HuH-7.5 (cell line): ENCODE measurements around the gene IGFBP7.
"Not testable (repeated sequence)": the region's sequence is repeated elsewhere in the genome, so short reads cannot be mapped to it uniquely, and the experiment has no call there.

ENCODE experiments used
- DNase-seq: peaks from one replicate; pipeline ENCODE4 v3.0.0; 2011; ENCODE audit warnings: low spot score

The IGFBP7 gene

GRCh38 chr4:57070461-57070860, 39.7 kb downstream of the IGFBP7 start:
- no peak for DNase-seq

DNA sequence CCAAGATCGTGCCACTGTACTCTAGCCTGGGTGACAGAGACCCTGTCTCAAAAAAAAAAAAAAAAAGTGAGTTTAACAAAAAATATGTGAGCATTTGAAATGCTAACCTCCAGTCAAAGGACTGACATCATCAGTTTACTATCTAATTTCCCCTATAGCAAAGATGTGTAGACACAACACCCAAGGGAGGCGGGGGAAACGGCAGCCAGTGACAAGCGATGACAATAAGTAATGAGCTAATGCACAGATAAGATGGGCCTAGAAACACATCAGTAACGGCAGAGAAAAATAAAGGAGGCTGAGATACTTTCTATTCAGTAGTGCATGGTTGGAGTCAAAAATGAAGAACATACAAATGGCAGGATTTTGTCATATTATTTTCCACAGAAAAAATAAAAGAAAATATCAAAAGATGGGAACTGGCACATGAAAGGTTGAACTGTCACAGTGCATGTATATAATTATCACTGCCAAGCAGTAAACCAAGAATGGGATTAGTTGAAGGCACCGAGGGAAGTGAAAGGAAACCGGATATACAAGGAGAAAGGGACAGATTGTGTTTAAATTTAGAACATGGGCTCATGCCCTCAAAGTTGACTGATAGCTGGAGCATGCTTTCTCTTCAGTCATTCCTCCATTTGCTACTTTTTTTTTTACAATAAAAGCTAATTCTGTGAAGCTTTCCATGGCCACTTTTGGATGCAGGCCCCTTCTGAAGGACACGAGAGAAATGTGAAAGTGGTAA, 41.8 kb downstream of the IGFBP7 start:
- no peak for DNase-seq

- DNase-seq = no peak
Observed at GRCh38 chr4:57065730-57066482, 44.3 kb downstream of the IGFBP7 start.

DNA sequence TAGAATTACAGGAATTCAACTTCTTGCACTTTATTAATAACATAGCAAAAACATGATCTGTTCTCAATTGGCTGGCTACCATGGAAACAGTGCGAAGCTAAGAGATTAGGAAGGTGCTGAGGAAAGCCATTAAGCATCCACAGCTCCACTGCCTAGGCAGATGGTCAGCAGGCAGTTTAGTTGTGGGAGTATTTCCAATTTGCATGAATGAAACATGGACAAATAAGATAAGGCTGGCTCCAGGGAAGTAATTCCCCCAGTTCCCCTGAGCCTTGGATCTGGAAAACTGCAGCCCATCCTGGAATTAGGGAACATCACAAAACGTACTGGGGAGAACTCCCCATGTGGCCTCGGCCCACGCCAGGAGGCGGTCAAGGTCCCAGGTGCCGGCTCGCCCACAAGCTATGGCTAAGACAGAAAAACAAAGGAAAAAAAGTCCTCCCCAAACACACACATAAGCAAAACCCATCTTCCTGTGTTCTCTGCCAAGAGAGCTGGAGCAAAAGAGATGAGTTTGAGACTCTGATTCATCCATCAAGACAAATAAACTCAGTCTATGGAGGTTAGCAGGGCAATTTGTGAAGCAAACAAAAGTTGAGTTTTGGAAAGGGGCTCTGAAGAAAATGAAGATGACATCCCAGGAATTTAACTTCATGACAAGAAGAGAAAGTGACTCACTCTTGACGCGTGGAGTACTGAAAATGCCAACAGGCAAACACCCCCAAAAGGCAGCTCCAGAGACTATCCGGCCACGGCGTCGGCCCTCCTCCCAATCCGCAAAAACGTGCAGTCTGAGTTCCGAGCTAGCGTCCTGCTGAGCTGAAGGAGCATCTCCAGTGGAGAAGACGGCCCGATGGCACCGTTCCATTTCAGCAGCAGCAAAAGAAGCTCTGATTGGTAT, 45.1 kb downstream of the IGFBP7 start:
- no peak for DNase-seq

- no peak for DNase-seq
Observed at GRCh38 chr4:57064120-57064519, 46.1 kb downstream of the IGFBP7 start.

GRCh38 chr4:57063518-57063917, 46.7 kb downstream of the IGFBP7 start:
- no peak for DNase-seq

DNA sequence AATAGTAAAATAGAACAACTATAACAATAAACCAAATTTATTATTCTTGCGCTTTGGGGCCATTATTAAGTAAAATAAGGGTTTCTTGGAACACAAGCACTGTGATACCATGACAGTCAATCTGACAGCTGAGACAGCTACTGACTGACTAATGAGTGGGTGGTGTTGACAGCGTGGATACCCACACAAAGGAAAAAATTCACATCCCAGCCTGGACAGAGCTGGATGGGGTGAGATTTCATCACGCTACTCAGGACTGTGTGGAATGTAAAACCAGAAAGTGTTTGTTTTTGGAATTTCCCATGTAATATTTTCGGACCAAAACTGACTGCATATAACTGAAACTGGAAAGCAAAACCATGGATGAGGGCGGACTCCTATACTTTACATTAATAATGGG, 48.8 kb downstream of the IGFBP7 start:
- no peak for DNase-seq

GRCh38 chr4:57060717-57061067, 49.5 kb downstream of the IGFBP7 start:
- DNase-seq = not testable (repeated sequence)

GRCh38 chr4:57059890-57060716, 50.1 kb downstream of the IGFBP7 start:
- no peak for DNase-seq

DNA sequence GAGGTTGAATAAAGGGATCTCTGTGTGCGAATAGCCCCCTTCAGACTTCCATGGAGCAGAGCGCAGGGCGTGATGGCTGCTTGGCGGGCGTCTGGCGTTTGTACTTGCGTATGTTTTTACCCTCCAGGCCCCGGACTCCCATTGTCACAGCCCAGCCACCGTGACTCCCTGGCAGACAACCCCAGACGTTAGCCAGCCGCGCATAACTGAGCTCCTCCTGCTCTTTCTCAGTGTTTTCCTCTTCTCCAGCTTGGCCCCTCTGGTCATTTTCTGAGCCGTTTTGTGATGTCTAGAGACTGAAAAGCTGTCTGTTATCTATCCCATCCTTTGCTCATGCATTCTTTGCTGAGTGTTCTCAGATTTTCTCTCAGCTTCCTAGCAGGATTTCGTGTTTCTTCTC, 54.3 kb downstream of the IGFBP7 start:
- DNase-seq = no peak

GRCh38 chr4:57053508-57053907, 56.7 kb downstream of the IGFBP7 start:
- no peak for DNase-seq

- DNase-seq = no peak
Observed at GRCh38 chr4:57051524-57051923, 58.7 kb downstream of the IGFBP7 start.

GRCh38 chr4:57051095-57051494, 59.1 kb downstream of the IGFBP7 start:
- DNase-seq = no peak

DNA sequence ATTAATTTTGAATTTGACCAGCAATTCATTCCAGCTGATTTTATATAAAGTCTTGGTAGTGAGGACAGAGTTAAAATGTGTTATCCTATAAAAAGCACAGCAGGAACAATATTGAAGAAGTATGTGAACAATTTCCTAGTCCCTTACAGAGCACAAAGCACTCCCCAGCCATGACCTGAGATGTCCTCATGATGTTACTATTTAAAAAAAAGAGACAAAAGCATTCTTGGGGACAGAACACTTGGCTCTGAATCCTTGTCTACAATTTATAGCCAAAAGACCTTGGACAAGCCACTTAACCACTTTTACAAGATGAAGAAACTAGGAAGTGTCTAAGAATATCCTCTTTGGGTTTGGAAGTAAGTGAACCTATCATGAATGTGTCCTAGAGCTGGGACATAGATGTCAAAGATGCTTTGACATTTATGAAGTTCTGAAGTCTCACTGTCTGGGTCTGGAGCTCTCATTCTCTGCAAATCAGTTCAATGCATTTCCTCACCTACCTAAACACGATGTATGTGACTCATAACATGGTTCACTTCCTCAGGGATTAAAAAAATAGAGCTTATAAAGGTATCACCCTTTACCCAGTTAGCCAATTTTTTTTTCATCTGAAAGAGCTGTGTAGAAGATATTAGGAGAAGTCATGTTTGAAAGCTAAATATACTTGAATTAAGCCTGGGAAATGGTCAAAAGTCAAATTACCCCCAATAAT, 61.4 kb downstream of the IGFBP7 start:
- no peak for DNase-seq

DNA sequence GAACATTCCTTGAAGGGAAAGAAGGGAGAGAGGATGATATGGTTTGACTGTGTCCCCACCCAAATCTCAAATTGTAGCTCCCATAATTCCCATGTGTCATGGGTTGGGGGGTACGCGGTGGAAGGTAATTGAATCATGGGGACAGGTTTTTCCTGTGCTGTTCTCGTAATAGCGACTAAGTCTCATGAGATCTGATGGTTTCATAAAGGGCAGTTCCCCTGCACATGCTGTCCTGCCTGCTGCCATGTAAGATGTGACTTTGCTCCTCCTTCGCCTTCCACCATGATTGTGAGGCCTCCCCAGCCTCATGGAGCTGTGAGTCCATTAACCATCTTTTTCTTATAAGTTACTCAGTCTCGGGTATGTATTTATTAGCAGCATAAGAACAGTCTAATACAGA, 63.1 kb downstream of the IGFBP7 start:
- not testable (repeated sequence) for DNase-seq

- DNase-seq = no peak
Observed at GRCh38 chr4:57044996-57045395, 65.2 kb downstream of the IGFBP7 start.

- DNase-seq = no peak
Observed at GRCh38 chr4:57044279-57044678, 65.9 kb downstream of the IGFBP7 start.

DNA sequence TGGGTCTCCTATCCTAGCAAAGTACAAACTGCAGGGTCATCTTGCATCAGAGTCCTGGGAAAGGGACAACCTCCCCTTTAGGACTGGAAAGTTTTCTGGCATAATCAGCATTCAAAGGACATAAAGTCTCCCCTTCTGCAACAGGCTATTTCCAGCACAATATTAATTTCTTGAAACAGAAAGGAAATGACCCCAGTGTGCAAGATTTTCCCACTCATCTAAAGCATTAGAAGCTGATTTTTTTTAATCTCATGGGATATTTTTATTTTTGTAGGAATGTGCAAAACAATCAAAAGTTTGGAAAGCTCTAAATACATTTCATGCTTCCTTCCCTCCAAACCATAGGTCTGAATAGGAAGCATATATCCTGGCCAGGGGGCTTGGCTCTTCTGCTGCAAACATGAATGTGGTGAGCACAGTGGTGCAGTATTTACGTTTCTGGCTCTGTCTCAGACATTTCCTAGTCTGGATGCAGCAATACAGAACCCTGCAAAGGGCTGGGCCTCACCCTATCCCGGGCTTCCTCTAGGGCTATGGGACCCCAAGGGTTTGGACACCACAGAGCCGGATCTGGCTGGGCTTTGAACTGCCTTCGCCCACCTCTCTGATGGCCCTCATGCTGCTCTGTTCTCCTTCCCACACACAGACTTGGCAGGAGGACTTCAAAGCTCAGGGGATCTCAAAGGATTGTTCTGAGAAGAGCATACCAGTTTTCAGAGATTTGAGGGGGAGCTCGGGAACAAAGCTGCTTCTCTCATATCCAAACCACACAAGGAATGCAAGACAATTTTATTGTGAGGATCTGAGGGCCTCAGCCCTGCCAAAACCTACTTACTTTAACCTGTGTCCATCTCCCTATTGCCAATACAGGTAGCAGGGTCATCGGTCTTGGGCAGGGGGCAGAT, 66.6 kb downstream of the IGFBP7 start:
- DNase-seq = no peak

GRCh38 chr4:57042711-57043169, 67.4 kb downstream of the IGFBP7 start:
- DNase-seq = no peak

- DNase-seq = no peak
Observed at GRCh38 chr4:57041020-57041419, 69.2 kb downstream of the IGFBP7 start.
